Measurements from ENCODE around the gene PNMA6E. TPM values are rescaled to one million over a fixed set of nuclear protein-coding genes. Genes with fewer than 3 reads are reported as not detected.

The PNMA6E gene
- total and polyA plus RNA-seq, 2 of the 13 experiments (the other 11 are each of a cell fraction or from before 2014, with no cell fraction given) = not detected

DNA sequence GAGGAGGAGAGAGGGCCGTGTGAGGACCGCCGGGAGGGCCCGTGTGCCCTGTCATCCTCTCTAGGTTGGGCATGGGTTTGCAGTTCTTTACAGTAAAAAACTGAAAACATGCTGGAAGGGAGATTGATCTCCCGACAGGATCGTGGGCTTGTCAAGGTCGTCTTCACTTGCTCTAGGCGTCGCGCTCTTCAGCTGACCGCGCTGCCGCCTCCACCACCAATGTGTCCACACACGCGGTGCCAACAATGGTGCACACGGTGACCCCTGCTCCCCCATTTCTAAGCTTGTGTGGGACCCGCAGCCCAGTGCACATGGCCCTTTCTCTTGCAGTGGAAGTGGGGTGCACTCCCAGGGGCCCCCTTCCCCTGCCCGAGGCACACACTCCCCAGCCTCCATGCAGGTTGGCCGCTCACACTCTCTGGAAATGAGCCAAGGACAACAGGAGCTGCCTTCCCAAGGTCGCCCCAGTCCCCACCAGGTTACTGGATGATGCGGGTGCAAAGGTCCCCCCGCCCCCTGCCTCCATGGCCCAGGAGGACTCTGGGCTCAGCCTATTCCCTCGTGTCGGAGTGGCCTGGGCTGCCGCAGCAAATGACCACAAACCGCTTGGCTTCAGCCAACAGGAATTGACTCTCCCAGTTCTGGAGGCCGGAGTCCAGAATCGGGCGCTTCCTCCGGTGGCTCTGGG, 8.4 kb upstream of the PNMA6E start (continued):
- TF ChIP-seq ZNF687 (CRISPR knock-in tag; IDR thresholded peaks at IDR 0.05) (peak; percentile 94), ZNF367 (CRISPR knock-in tag; IDR thresholded peaks at IDR 0.05; ENCODE audit: borderline replicate concordance) (no peak), KDM1A (CRISPR knock-in tag; IDR thresholded peaks at IDR 0.05) (0 out of 2 replicates have a peak, but pooled peaks have one; percentile 19), REPIN1 (CRISPR knock-in tag; IDR thresholded peaks at IDR 0.05; ENCODE audit: borderline replicate concordance, low read depth) (peak; percentile 68; the same call in 1 of the 2 replicates), GFI1 (CRISPR knock-in tag; IDR thresholded peaks at IDR 0.05; ENCODE audit: borderline replicate concordance) (no peak), ZNF317 (CRISPR knock-in tag; IDR thresholded peaks at IDR 0.05) (no peak), YEATS2 (CRISPR knock-in tag; IDR thresholded peaks at IDR 0.05; ENCODE audit: borderline replicate concordance) (0 out of 2 replicates have a peak, but pooled peaks have one; percentile 24), ZNF292 (CRISPR knock-in tag; IDR thresholded peaks at IDR 0.05; ENCODE audit: borderline replicate concordance, low read depth) (peak; percentile 25; the same call in 1 of the 2 replicates), ZNF430 (CRISPR knock-in tag; IDR thresholded peaks at IDR 0.05) (peak; percentile 21; the same call in 1 of the 2 replicates)
- TF ChIP-seq, protein P1, sequence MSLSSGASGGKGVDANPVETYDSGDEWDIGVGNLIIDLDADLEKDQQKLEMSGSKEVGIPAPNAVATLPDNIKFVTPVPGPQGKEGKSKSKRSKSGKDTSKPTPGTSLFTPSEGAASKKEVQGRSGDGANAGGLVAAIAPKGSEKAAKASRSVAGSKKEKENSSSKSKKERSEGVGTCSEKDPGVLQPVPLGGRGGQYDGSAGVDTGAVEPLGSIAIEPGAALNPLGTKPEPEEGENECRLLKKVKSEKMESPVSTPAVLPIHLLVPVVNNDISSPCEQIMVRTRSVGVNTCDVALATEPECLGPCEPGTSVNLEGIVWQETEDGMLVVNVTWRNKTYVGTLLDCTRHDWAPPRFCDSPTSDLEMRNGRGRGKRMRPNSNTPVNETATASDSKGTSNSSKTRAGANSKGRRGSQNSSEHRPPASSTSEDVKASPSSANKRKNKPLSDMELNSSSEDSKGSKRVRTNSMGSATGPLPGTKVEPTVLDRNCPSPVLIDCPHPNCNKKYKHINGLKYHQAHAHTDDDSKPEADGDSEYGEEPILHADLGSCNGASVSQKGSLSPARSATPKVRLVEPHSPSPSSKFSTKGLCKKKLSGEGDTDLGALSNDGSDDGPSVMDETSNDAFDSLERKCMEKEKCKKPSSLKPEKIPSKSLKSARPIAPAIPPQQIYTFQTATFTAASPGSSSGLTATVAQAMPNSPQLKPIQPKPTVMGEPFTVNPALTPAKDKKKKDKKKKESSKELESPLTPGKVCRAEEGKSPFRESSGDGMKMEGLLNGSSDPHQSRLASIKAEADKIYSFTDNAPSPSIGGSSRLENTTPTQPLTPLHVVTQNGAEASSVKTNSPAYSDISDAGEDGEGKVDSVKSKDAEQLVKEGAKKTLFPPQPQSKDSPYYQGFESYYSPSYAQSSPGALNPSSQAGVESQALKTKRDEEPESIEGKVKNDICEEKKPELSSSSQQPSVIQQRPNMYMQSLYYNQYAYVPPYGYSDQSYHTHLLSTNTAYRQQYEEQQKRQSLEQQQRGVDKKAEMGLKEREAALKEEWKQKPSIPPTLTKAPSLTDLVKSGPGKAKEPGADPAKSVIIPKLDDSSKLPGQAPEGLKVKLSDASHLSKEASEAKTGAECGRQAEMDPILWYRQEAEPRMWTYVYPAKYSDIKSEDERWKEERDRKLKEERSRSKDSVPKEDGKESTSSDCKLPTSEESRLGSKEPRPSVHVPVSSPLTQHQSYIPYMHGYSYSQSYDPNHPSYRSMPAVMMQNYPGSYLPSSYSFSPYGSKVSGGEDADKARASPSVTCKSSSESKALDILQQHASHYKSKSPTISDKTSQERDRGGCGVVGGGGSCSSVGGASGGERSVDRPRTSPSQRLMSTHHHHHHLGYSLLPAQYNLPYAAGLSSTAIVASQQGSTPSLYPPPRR (CRISPR knock-in tag; IDR thresholded peaks at IDR 0.05; ENCODE audit: borderline replicate concordance) = peak; percentile 56; the same call in 1 of the 2 replicates
- TF ChIP-seq, protein P2, sequence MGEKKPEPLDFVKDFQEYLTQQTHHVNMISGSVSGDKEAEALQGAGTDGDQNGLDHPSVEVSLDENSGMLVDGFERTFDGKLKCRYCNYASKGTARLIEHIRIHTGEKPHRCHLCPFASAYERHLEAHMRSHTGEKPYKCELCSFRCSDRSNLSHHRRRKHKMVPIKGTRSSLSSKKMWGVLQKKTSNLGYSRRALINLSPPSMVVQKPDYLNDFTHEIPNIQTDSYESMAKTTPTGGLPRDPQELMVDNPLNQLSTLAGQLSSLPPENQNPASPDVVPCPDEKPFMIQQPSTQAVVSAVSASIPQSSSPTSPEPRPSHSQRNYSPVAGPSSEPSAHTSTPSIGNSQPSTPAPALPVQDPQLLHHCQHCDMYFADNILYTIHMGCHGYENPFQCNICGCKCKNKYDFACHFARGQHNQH (CRISPR knock-in tag; IDR thresholded peaks at IDR 0.05) = peak; percentile 57; the same call in 1 of the 2 replicates
- TF ChIP-seq, protein P3, sequence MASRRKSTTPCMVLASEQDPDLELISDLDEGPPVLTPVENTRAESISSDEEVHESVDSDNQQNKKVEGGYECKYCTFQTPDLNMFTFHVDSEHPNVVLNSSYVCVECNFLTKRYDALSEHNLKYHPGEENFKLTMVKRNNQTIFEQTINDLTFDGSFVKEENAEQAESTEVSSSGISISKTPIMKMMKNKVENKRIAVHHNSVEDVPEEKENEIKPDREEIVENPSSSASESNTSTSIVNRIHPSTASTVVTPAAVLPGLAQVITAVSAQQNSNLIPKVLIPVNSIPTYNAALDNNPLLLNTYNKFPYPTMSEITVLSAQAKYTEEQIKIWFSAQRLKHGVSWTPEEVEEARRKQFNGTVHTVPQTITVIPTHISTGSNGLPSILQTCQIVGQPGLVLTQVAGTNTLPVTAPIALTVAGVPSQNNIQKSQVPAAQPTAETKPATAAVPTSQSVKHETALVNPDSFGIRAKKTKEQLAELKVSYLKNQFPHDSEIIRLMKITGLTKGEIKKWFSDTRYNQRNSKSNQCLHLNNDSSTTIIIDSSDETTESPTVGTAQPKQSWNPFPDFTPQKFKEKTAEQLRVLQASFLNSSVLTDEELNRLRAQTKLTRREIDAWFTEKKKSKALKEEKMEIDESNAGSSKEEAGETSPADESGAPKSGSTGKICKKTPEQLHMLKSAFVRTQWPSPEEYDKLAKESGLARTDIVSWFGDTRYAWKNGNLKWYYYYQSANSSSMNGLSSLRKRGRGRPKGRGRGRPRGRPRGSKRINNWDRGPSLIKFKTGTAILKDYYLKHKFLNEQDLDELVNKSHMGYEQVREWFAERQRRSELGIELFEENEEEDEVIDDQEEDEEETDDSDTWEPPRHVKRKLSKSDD (CRISPR knock-in tag; IDR thresholded peaks at IDR 0.05; ENCODE audit: low read depth) = 0 out of 2 replicates have a peak, but pooled peaks have one; percentile 51

Data from HepG2 (cell line).